ENCODE data around the gene ENPP6.
"Not testable (repeated sequence)": the region's sequence is repeated elsewhere in the genome, so short reads cannot be mapped to it uniquely, and the experiment has no call there.

ENPP6 gene

GRCh38 chr4:184053434-184053833, 164.2 kb downstream of the ENPP6 start:
- no peak for TF ChIP-seq CTCF (IDR thresholded peaks at IDR 0.05; ENCODE audit: borderline replicate concordance, insufficient read depth, low read depth, low read length)
- H3K4me3 ChIP-seq (ENCODE audit: low read depth, low read length): no peak overlapping the region

- no peak for TF ChIP-seq CTCF (IDR thresholded peaks at IDR 0.05; ENCODE audit: borderline replicate concordance, insufficient read depth, low read depth, low read length)
These were observed 165.1 kb downstream of the ENPP6 start for GRCh38 chr4:184052616-184053015.

GRCh38 chr4:184051262-184051661, 166.4 kb downstream of the ENPP6 start:
- H3K4me3 ChIP-seq (ENCODE audit: low read depth, low read length): not testable (repeated sequence)

More at GRCh38 chr4:184052616-184053015, 165.1 kb downstream of the ENPP6 start:
- no peak overlapping the region for H3K4me3 ChIP-seq (ENCODE audit: low read depth, low read length)

- TF ChIP-seq CTCF (IDR thresholded peaks at IDR 0.05; ENCODE audit: borderline replicate concordance, insufficient read depth, low read depth, low read length): no peak
- no peak overlapping the region for H3K4me3 ChIP-seq (ENCODE audit: low read depth, low read length)
These were observed 171.5 kb downstream of the ENPP6 start for GRCh38 chr4:184046148-184046547.

- no peak overlapping the region for H3K4me3 ChIP-seq (ENCODE audit: low read depth, low read length)
- TF ChIP-seq CTCF (IDR thresholded peaks at IDR 0.05; ENCODE audit: borderline replicate concordance, insufficient read depth, low read depth, low read length): no peak
These were observed 176.5 kb downstream of the ENPP6 start for GRCh38 chr4:184041156-184041555.

GRCh38 chr4:184039963-184040383, 177.7 kb downstream of the ENPP6 start:
- TF ChIP-seq CTCF (IDR thresholded peaks at IDR 0.05; ENCODE audit: borderline replicate concordance, insufficient read depth, low read depth, low read length): no peak
- no peak overlapping the region for H3K4me3 ChIP-seq (ENCODE audit: low read depth, low read length)
